HT1080 (cell line): Measurements from ENCODE around the gene ANXA9. TPM values are rescaled to one million over a fixed set of nuclear protein-coding genes. Genes with fewer than 3 reads are reported as not detected.
A peak's percentile ranks its signal among the peaks of the same experiment; 100 is the strongest.

ENCODE experiments used
- DNase-seq: peaks from one replicate; pipeline ENCODE4 v3.0.0-alpha.2; 2015; ENCODE audit warnings: low read depth
- total RNA-seq: library from RNA; depleted of rRNA; stranded (reverse); fragments of >200 nt; shearing (Covaris generic); gene quantifications from 2 replicates; pipeline ENCODE4 v1.2.3, GENCODE V29; 2014

Gene ANXA9
- total RNA-seq, 1 experiment from 2014 or later: 0.55 TPM

GRCh38 chr1:151003180-151003579 lies 21.1 kb downstream of the ANXA9 start:
- no peak for DNase-seq

GRCh38 chr1:151005729-151006319 lies 23.7 kb downstream of the ANXA9 start:
- no peak for DNase-seq

GRCh38 chr1:151006327-151007052 lies 24.4 kb downstream of the ANXA9 start, which contains the start of gene MINDY1:
Gene MINDY1, minus strand, starts transcription at chr1:151006902. Its CDS starts 4,285 bp downstream, at chr1:151002617.
- DNase-seq: peak; percentile 86

GRCh38 chr1:151007853-151008243 lies 25.8 kb downstream of the ANXA9 start:
- no peak for DNase-seq

- DNase-seq: peak; percentile 93
Observed at GRCh38 chr1:151008244-151009205, 26.4 kb downstream of the ANXA9 start, which contains the start of gene PRUNE1. Gene PRUNE1, plus strand, starts transcription at chr1:151008449. Its CDS starts 184 bp downstream, at chr1:151008633.

- no peak for DNase-seq
Observed at GRCh38 chr1:151009206-151009587, 27.1 kb downstream of the ANXA9 start.

- DNase-seq: no peak
Observed at GRCh38 chr1:151009674-151010345, 27.7 kb downstream of the ANXA9 start.

GRCh38 chr1:151010346-151010726 lies 28.2 kb downstream of the ANXA9 start:
- no peak for DNase-seq

GRCh38 chr1:151011154-151011850 lies 29.2 kb downstream of the ANXA9 start:
- DNase-seq: no peak

- no peak for DNase-seq
Observed at GRCh38 chr1:151012684-151013471, 30.8 kb downstream of the ANXA9 start.

GRCh38 chr1:151013518-151013917 lies 31.4 kb downstream of the ANXA9 start:
- DNase-seq: no peak

GRCh38 chr1:151024540-151025146 lies 42.6 kb downstream of the ANXA9 start:
- peak; percentile 61 for DNase-seq

GRCh38 chr1:151026460-151026859 lies 44.4 kb downstream of the ANXA9 start:
- DNase-seq: no peak

GRCh38 chr1:151032164-151032563 lies 50.1 kb downstream of the ANXA9 start:
- no peak for DNase-seq

GRCh38 chr1:151035167-151035566 lies 53.1 kb downstream of the ANXA9 start:
- DNase-seq: no peak

GRCh38 chr1:151036356-151036755 lies 54.3 kb downstream of the ANXA9 start, which contains the start of gene BNIPL:
Gene BNIPL, plus strand, starts transcription at chr1:151036586. Its CDS starts 140 bp downstream, at chr1:151036726.
- DNase-seq: no peak

- DNase-seq: no peak
Observed at GRCh38 chr1:151037032-151037431, 54.9 kb downstream of the ANXA9 start.

- DNase-seq: no peak
Observed at GRCh38 chr1:151039521-151039920, 57.4 kb downstream of the ANXA9 start.

GRCh38 chr1:151043163-151043562 lies 61.1 kb downstream of the ANXA9 start:
- no peak for DNase-seq
